PC-3 (cell line): ENCODE results near the gene TMEFF1. TPM values are rescaled to one million over a fixed set of nuclear protein-coding genes. Genes with fewer than 3 reads are reported as not detected.

Source experiments
- ATAC-seq: fragments of 200-7000 bp; cut with Tn5 transposase; 2 replicates; pipeline ENCODE4 v1.9.1; 2020; ENCODE audit warnings: mild to moderate bottlenecking, moderate library complexity
- BruUV-seq: library from RNA; stranded (reverse); fragments of 400-500 nt; replicated peaks from 2 replicates; lab custom pipeline; 2021; lab: Mats Ljungman, UMichigan
- CTCF ChIA-PET: fragments of 300-600 bp; sonication (Branson Sonifier 250); formaldehyde crosslinking; loops from one replicate; lab custom pipeline; 2022; ENCODE audit warnings: antibody characterized with exemption; lab: Charles Lee
- POLR2A ChIA-PET: fragments of 300-600 bp; sonication (Branson Sonifier 250); formaldehyde crosslinking; loops from one replicate; lab custom pipeline; 2022; ENCODE audit warnings: antibody characterized with exemption; ENCODE audit not compliant: unreplicated experiment; lab: Charles Lee
- DNase-seq: peaks from one replicate; pipeline ENCODE4 v3.0.0-alpha.2; 2015
- H2AFZ ChIP-seq: fragments of 300-600 bp; sonication (generic); 2 replicates; pipeline ENCODE4 v1.6.0; 2016; ENCODE audit warnings: antibody characterized with exemption, low read length
- H3F3A ChIP-seq: fragments of 300-600 bp; sonication (generic); one replicate; pipeline ENCODE4 v1.6.0; 2017; ENCODE audit warnings: antibody characterized with exemption, low read length, control low read depth, mild to moderate bottlenecking; ENCODE audit not compliant: unreplicated experiment
- H3K27ac ChIP-seq: fragments of 300-600 bp; sonication (generic); 2 replicates; pipeline ENCODE4 v1.5.1; 2016; ENCODE audit warnings: mild to moderate bottlenecking, low read length
- H3K27me3 ChIP-seq: fragments of 300-600 bp; sonication (generic); 2 replicates; pipeline ENCODE4 v1.6.1; 2016; ENCODE audit warnings: low read length, mixed read lengths
- H3K36me3 ChIP-seq: fragments of 300-600 bp; sonication (generic); 2 replicates; pipeline ENCODE4 v1.6.1; 2016; ENCODE audit warnings: low read depth, mixed run types, low read length, mixed read lengths
- H3K4me1 ChIP-seq: fragments of 300-600 bp; sonication (generic); 2 replicates; pipeline ENCODE4 v1.5.1; 2016; ENCODE audit warnings: low read length; ENCODE audit not compliant: insufficient read depth
- H3K4me2 ChIP-seq: fragments of 300-600 bp; sonication (generic); 2 replicates; pipeline ENCODE4 v1.6.0; 2016; ENCODE audit warnings: low read length
- H3K4me3 ChIP-seq: fragments of 300-600 bp; sonication (generic); 2 replicates; pipeline ENCODE4 v1.5.1; 2016; ENCODE audit warnings: mild to moderate bottlenecking, low read length, mixed read lengths
- H3K79me2 ChIP-seq: fragments of 300-600 bp; sonication (generic); 2 replicates; pipeline ENCODE4 v1.6.1; 2017; ENCODE audit warnings: low read length, mixed read lengths
- H3K9ac ChIP-seq: fragments of 300-600 bp; sonication (generic); 2 replicates; pipeline ENCODE4 v1.6.0; 2016; ENCODE audit warnings: mild to moderate bottlenecking, low read length
- H3K9me2 ChIP-seq: fragments of 300-600 bp; sonication (generic); replicated peaks from 2 replicates; pipeline ENCODE4 v1.6.1; 2016; ENCODE audit warnings: mixed run types, low read length, mixed read lengths
- H3K9me3 ChIP-seq: fragments of 300-600 bp; sonication (generic); 2 replicates; pipeline ENCODE4 v1.6.1; 2016; ENCODE audit warnings: low read length, mixed read lengths
- H4K20me1 ChIP-seq: fragments of 300-600 bp; sonication (generic); 2 replicates; pipeline ENCODE4 v1.6.1; 2016; ENCODE audit warnings: low read length, mixed read lengths
- EZH2 ChIP-seq: fragments of 300-600 bp; sonication (generic); IDR thresholded peaks from one replicate; pipeline ENCODE4 v1.6.1; 2017; ENCODE audit warnings: antibody characterized with exemption, mild to moderate bottlenecking, low read length; ENCODE audit not compliant: unreplicated experiment
- EZH2phosphoT487 ChIP-seq: fragments of 300-600 bp; sonication (generic); IDR thresholded peaks from 2 replicates; pipeline ENCODE4 v1.6.1; 2018; ENCODE audit warnings: mild to moderate bottlenecking, antibody characterized with exemption, low read length, borderline replicate concordance
- intact Hi-C: fragments of 100-400 bp; cut with micrococcal nuclease; formaldehyde crosslinking; loops from 2 replicates; pipeline ENCODE4 v1.9.0; 2023
- total RNA-seq: library from RNA; depleted of rRNA; stranded (reverse); fragments of >200 nt; gene quantifications from 2 replicates; pipeline ENCODE4 v1.2.3, GENCODE V29; 2014; rRNA removed
- TF ChIP-seq, protein P1 (sequence below): fragments of 300-600 bp; sonication (generic); conservative IDR thresholded peaks from 2 replicates; pipeline ENCODE4 v1.5.1; 2017; ENCODE audit warnings: antibody characterized with exemption, low read depth, mild to moderate bottlenecking, low read length

Gene TMEFF1
- total RNA-seq, 1 experiment from 2014 or later, result not detected

GRCh38 chr9:100626949-100627348 is 154.0 kb downstream of the TMEFF1 start:
- no peaks in the 10 kb centered on the region for H3K36me3 ChIP-seq
- no peaks in the 10 kb centered on the region for H3K9me2 ChIP-seq
- CTCF ChIA-PET, result no interaction called here
- intact Hi-C loops, result no loop called here
- no peak for DNase-seq
- POLR2A ChIA-PET, result no interaction called here
- no peak overlapping the region for H3K4me2 ChIP-seq
- H3K79me2 ChIP-seq, result no peaks in the 10 kb centered on the region
- H2AFZ ChIP-seq, result no peak overlapping the region
- no peaks in the 10 kb centered on the region for H3F3A ChIP-seq
- no peak for ATAC-seq
- no peaks in the 10 kb centered on the region for H3K4me1 ChIP-seq
- peaks cover 14% of the 10 kb centered on the region; the same call in 1 of the 2 replicates for H3K27me3 ChIP-seq
- H3K4me3 ChIP-seq, result no peak overlapping the region
- no peak overlapping the region for H3K9ac ChIP-seq
- TF ChIP-seq, protein P1, sequence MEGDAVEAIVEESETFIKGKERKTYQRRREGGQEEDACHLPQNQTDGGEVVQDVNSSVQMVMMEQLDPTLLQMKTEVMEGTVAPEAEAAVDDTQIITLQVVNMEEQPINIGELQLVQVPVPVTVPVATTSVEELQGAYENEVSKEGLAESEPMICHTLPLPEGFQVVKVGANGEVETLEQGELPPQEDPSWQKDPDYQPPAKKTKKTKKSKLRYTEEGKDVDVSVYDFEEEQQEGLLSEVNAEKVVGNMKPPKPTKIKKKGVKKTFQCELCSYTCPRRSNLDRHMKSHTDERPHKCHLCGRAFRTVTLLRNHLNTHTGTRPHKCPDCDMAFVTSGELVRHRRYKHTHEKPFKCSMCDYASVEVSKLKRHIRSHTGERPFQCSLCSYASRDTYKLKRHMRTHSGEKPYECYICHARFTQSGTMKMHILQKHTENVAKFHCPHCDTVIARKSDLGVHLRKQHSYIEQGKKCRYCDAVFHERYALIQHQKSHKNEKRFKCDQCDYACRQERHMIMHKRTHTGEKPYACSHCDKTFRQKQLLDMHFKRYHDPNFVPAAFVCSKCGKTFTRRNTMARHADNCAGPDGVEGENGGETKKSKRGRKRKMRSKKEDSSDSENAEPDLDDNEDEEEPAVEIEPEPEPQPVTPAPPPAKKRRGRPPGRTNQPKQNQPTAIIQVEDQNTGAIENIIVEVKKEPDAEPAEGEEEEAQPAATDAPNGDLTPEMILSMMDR, result no peak
- no peak for TF ChIP-seq EZH2
- no peak for TF ChIP-seq EZH2phosphoT487
- no TSS peak for BruUV-seq
- no peaks in the 10 kb centered on the region for H3K9me3 ChIP-seq
- H3K27ac ChIP-seq, result no peak overlapping the region
- no peaks in the 10 kb centered on the region for H4K20me1 ChIP-seq

Other genes with a start within 250 kb of the TMEFF1 start
- 19.4 and 22.1 TPM in 2 replicates for gene TEX10, start 120.2 kb upstream of the TMEFF1 start, total RNA-seq
- gene MSANTD3, start 46.0 kb upstream of the TMEFF1 start, total RNA-seq, result 86.9 and 92.7 TPM in 2 replicates
- 0.95 and 1.0 TPM in 2 replicates for gene CAVIN4, start 104.9 kb downstream of the TMEFF1 start, total RNA-seq